ENCODE measurements around the gene LYSMD1. TPM values are rescaled to one million over a fixed set of nuclear protein-coding genes. Genes with fewer than 3 reads are reported as not detected.
A peak's percentile ranks its signal among the peaks of the same experiment; 100 is the strongest.
"Not testable (repeated sequence)": the region's sequence is repeated elsewhere in the genome, so short reads cannot be mapped to it uniquely, and the experiment has no call there.

Gene LYSMD1
- total RNA-seq, 1 donor from 2014 or later, result 5.4 TPM

DNA sequence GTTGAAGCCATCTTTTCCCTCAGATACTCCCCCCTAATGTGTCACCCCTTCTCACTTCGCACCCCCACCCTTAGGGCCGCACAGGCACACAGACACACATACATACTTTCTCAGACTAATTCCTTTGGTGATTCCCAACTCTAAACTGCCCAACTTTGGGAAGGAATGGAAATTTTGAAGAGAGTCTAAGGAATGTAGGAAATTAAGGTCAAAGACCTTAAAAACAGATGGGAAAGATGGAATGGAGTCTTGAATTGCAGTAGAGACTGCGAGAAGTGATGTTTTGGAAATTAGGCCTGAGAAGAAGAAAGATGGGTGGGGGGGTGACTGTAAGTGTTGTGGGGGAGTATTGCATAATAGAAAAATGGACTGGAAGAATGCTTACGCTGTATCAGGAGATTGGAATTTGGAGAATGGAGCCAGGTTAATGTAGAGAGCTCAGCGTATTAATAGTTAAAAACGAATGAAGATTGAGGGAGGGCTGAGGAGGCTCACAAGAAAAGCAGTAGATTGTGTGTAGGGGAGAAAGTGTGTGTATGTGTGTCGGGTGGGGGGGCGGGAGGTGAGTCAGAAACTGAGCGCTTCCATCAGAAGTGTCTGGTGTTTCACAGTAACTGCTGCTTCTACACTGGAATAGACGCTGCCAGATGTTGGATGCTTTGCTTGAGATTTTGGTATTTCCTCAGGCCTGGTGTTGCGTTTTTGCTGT is 34.3 kb upstream of the LYSMD1 start:
- Mint-ChIP-seq H3K27ac (peak overlapping the region; percentile 98), H3K36me3 (ENCODE audit: low read depth) (peaks cover 35% of the 10 kb centered on the region), H3K4me1 (peaks cover 50% of the 10 kb centered on the region), H3K9me3 (no peaks in the 10 kb centered on the region), H3K27me3 (no peaks in the 10 kb centered on the region), H3K4me3 (peak overlapping the region; percentile 99)
- TF ChIP-seq, protein P1, sequence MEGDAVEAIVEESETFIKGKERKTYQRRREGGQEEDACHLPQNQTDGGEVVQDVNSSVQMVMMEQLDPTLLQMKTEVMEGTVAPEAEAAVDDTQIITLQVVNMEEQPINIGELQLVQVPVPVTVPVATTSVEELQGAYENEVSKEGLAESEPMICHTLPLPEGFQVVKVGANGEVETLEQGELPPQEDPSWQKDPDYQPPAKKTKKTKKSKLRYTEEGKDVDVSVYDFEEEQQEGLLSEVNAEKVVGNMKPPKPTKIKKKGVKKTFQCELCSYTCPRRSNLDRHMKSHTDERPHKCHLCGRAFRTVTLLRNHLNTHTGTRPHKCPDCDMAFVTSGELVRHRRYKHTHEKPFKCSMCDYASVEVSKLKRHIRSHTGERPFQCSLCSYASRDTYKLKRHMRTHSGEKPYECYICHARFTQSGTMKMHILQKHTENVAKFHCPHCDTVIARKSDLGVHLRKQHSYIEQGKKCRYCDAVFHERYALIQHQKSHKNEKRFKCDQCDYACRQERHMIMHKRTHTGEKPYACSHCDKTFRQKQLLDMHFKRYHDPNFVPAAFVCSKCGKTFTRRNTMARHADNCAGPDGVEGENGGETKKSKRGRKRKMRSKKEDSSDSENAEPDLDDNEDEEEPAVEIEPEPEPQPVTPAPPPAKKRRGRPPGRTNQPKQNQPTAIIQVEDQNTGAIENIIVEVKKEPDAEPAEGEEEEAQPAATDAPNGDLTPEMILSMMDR (IDR thresholded peaks at IDR 0.05), result no peak
- ATAC-seq (ENCODE audit: low read depth) (no peak), DNase-seq (no peak)
- intact Hi-C loops (cut with micrococcal nuclease), result loop anchor here (2.0 to 10.0 kb wide), 3 partner anchors 147 to 795 kb away; partner anchors contain the start of genes C2CD4D, RFX5 and S100A10
- ChIA-PET POLR2A (interaction anchor here (0.6 to 1.7 kb wide), 4 partner anchors 10 to 67 kb away, joined by 3 to 29 read pairs (median 5); partner anchors contain the start of genes LYSMD1, PSMD4, SCNM1 and VPS72), CTCF (no interaction called here)

DNA sequence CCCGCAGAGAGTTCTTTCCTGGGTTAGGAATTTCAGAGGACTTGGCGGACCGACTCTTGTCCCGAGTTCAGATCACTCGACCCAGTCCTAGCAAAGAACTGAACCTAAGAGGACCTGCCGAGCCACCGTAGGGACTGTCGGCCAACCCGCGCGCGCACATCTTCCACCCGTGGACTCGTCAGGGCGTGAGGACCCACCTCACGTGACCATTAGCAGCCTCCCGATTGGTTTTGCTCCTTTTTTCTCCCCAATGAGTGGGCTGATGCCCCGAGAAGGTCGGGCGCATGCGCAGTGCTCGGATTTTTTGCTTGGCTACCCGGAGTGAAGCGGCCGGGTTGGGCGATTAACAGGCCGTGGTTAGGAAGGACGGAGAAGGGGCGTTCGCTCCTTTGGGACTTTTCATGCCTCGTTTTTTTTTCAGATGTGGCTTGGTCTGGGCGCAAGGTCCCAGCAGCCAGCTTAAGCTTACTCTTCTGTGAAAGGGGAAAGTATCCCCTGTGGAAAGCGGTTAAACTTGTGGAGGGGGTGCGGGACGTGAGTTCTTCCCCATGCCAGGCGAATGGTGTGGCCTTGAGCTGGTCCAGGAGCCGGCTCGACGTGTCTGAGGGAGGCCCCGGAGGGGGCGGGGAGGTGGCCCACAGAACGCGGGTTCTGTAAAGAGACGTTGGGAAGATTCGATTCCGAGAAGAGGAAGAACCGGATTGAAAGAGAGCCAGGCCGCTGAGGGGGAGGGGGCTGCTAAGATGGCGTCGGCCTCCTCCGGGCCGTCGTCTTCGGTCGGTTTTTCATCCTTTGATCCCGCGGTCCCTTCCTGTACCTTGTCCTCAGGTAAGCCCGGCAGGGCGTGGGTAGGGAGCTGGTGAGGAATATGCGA is 32.8 kb upstream of the LYSMD1 start, which contains the start of gene PIP5K1A:
TSS of gene PIP5K1A (plus strand) at position 299 of the 874 bp plus-strand sequence. CDS start at position 744, 445 bp downstream.
- H3K9me3 Mint-ChIP-seq, result no peaks in the 10 kb centered on the region
- intact Hi-C loops (cut with micrococcal nuclease), result loop anchor here (1.0 to 10.0 kb wide), 9 partner anchors 8 to 796 kb away; partner anchors contain the start of genes ARNT, C2CD4D, PI4KB and PSMB4
- H3K4me1 Mint-ChIP-seq, result peaks cover 47% of the 10 kb centered on the region
- TF ChIP-seq, protein P1 (IDR thresholded peaks at IDR 0.05), result no peak
- H3K27me3 Mint-ChIP-seq, result no peaks in the 10 kb centered on the region
- peaks cover 26% of the 10 kb centered on the region for H3K36me3 Mint-ChIP-seq (ENCODE audit: low read depth)
- peak within 1 kb of the TSS; percentile 99 for H3K4me3 Mint-ChIP-seq
- CTCF ChIA-PET, result no interaction called here
- POLR2A ChIA-PET, result interaction anchor here (0.6 to 1.7 kb wide), 13 partner anchors 9 to 834 kb away, joined by 3 to 29 read pairs (median 4); partner anchors contain the start of genes LYSMD1, PSMD4, RPRD2 and SCNM1
- ATAC-seq (ENCODE audit: low read depth) (peak; percentile 93), DNase-seq (peak; percentile 94)
- peak within 1 kb of the TSS; percentile 98 for H3K27ac Mint-ChIP-seq

DNA sequence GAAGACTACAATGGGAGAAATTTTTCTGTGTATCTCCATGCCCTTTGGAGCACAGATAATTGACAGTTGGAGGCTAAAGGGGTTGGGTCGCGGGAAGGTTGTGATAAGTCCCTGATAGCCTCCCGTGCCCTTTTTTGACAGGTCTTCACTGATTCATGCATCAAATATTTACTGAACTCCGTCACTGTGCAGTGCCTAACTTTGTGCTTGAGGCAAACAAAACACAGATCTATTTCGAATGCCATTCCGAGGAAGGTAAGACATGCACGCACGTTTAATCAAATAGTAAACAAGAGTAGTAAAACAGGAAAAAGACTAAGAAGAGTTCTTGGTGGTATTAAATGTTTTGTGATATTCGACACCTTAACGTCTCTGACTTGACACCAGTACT is 32.2 kb upstream of the LYSMD1 start:
- ChIA-PET POLR2A (interaction anchor here (0.6 to 1.5 kb wide), 3 partner anchors 26 to 130 kb away, joined by 4 to 6 read pairs (median 4); no protein-coding TSS in a partner anchor), CTCF (no interaction called here)
- TF ChIP-seq, protein P1 (IDR thresholded peaks at IDR 0.05), result no peak
- Mint-ChIP-seq H3K27ac (peak overlapping the region; percentile 98), H3K36me3 (ENCODE audit: low read depth) (peaks cover 23% of the 10 kb centered on the region), H3K4me1 (peaks cover 46% of the 10 kb centered on the region), H3K4me3 (peak overlapping the region; percentile 99), H3K27me3 (no peaks in the 10 kb centered on the region), H3K9me3 (no peaks in the 10 kb centered on the region)
- no peak for ATAC-seq (ENCODE audit: low read depth)
- intact Hi-C loops (cut with micrococcal nuclease), result loop anchor here (1.0 to 10.0 kb wide), 9 partner anchors 8 to 797 kb away; partner anchors contain the start of genes ARNT, C2CD4D, PI4KB and PSMB4
- no peak for DNase-seq

DNA sequence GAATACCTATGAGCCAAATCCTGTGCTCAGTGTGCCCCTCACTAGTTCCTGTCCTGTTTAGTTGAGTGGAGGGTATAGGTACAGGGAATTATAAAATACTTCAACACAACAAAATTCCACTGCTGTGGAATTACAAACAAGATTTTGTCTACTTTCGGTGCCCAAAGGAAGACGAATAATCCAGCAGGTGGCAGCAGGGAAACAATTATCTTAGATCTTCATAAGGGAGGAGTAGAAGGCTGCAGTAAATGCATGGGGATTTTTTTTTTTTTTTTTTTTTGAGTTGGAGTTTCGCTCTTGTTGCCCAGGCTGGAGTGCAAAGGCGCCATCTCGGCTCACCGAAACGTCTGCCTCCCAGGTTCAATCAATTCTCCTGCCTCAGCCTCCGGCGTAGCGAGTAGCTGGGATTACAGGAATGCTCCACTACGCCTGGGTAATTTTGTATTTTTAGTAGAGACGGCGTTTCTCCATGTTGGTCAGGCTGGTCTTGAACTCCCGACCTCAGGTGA is 30.6 kb upstream of the LYSMD1 start:
- Mint-ChIP-seq H3K4me3 (peak overlapping the region; percentile 51), H3K36me3 (ENCODE audit: low read depth) (peaks cover 16% of the 10 kb centered on the region), H3K9me3 (no peaks in the 10 kb centered on the region), H3K27ac (peak overlapping the region; percentile 66), H3K27me3 (no peaks in the 10 kb centered on the region), H3K4me1 (peaks cover 38% of the 10 kb centered on the region)
- ATAC-seq (ENCODE audit: low read depth), result peak; percentile 16
- no peak for DNase-seq
- intact Hi-C loops (cut with micrococcal nuclease), result loop anchor here (1.0 to 10.0 kb wide), 4 partner anchors 55 to 798 kb away; partner anchors contain the start of genes C2CD4D and S100A10
- TF ChIP-seq, protein P1 (IDR thresholded peaks at IDR 0.05), result no peak
- POLR2A ChIA-PET, result interaction anchor here (0.6 to 1.0 kb wide), 4 partner anchors 9 to 202 kb away, joined by 3 to 6 read pairs (median 4); no protein-coding TSS in a partner anchor
- CTCF ChIA-PET, result interaction anchor here (1.1 to 2.1 kb wide), 2 partner anchors 56 to 97 kb away, joined by 3 to 10 read pairs; no protein-coding TSS in a partner anchor

DNA sequence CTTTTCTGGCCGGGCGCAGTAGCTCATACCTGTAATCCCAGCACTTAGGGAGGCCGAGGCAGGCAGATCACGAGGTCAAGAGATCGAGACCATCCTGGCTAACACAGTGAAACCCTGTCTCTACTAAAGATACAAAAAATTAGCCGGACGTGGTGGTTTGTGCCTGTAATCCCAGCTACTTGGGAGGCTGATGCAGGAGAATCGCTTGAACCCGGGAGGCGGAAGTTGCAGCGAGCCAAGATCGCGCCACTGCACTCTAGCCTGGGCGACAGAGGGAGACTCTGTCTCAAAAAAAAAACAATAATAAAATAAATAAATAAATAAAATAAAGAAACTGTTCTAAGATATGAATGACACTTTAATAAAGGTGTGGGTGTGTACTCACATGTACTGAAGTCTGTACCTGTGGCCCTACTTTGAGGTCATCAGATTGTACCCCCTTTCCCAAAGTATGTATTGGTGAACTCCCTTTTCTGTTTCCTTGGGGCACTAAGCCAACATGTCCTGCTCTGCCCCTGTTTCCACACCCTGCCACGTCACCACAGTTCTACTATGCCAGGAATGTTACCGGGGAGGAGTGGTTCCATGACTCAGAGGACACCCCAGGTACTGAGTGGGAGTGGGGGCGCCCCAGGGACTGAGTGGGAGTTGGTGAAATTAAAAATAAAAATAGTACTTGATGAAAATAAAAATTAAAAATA is 29.3 kb upstream of the LYSMD1 start:
- not testable (repeated sequence) for ATAC-seq (ENCODE audit: low read depth); DNase-seq; H3K27ac Mint-ChIP-seq; H3K27me3 Mint-ChIP-seq; H3K4me3 Mint-ChIP-seq; H3K9me3 Mint-ChIP-seq
- intact Hi-C loops (cut with micrococcal nuclease), result loop anchor here (5.0 to 10.0 kb wide), 2 partner anchors 642 to 800 kb away; partner anchors contain the start of genes C2CD4D and S100A10
- peaks cover 33% of the 10 kb centered on the region for H3K4me1 Mint-ChIP-seq
- H3K36me3 Mint-ChIP-seq (ENCODE audit: low read depth), result peaks cover 16% of the 10 kb centered on the region
- POLR2A ChIA-PET, result interaction anchor here (0.5 to 0.7 kb wide), 5 partner anchors 25 to 855 kb away, joined by 3 to 10 read pairs (median 3); partner anchors contain the start of gene PSMB4
- CTCF ChIA-PET, result interaction anchor here (1.3 to 2.1 kb wide), 3 partner anchors 57 to 146 kb away, joined by 3 to 10 read pairs (median 4); no protein-coding TSS in a partner anchor
